ENCODE measurements around the gene CCDC57.

GRCh38 chr17:82090549-82091263, 121.9 kb downstream of the CCDC57 start:
- no peak for TF ChIP-seq EZH2 (IDR thresholded peaks at IDR 0.05; ENCODE audit: insufficient read depth, poor library complexity, severe bottlenecking)
- TF ChIP-seq EZH2phosphoT487 (IDR thresholded peaks at IDR 0.05; ENCODE audit: insufficient read depth, low read depth), result no peak
